Measurements from ENCODE around the gene P2RX5.

P2RX5 gene

GRCh38 chr17:3719265-3719664 is 23.3 kb upstream of the P2RX5 start:
- Histone ChIP-seq H3K9ac (ENCODE audit: low read length) (no peak overlapping the region), H3K4me2 (ENCODE audit: low read length) (no peak overlapping the region), H3K27me3 (ENCODE audit: insufficient read depth, low read length) (no peaks in the 10 kb centered on the region)

GRCh38 chr17:3718201-3718600 is 22.2 kb upstream of the P2RX5 start:
- TF ChIP-seq EZH2 (IDR thresholded peaks at IDR 0.05; ENCODE audit: borderline replicate concordance, low read length) (no peak), CTCF (IDR thresholded peaks at IDR 0.05; ENCODE audit: low read length) (no peak)
- H3K9me2 ChIP-seq (ENCODE audit: low read depth, low read length) = no peaks in the 10 kb centered on the region
- no peak overlapping the region for H3K4me3 ChIP-seq (ENCODE audit: low read depth, low read length, poor library complexity, severe bottlenecking)
- H3K9ac ChIP-seq (ENCODE audit: low read length) = no peak overlapping the region
- peaks cover 57% of the 10 kb centered on the region for H3K36me3 ChIP-seq (ENCODE audit: insufficient read depth, low read length)
- H3K27me3 ChIP-seq (ENCODE audit: insufficient read depth, low read length) = no peaks in the 10 kb centered on the region
- peaks cover 29% of the 10 kb centered on the region for H3K4me1 ChIP-seq (ENCODE audit: insufficient read depth, low read length, severe bottlenecking)
- H3K4me2 ChIP-seq (ENCODE audit: low read length) = no peak overlapping the region
- H3K9me3 ChIP-seq (ENCODE audit: low read length) = no peaks in the 10 kb centered on the region
- no peak overlapping the region for H3K27ac ChIP-seq (ENCODE audit: low read depth, low read length, poor library complexity, severe bottlenecking)
- no peak overlapping the region for H2AFZ ChIP-seq (ENCODE audit: low read length)
- peaks cover 4% of the 10 kb centered on the region; the same call in 1 of the 2 replicates for H3K79me2 ChIP-seq (ENCODE audit: insufficient read depth, low read length)
- no peaks in the 10 kb centered on the region for H3F3A ChIP-seq (ENCODE audit: insufficient read depth, low read length)
- no peaks in the 10 kb centered on the region for H4K20me1 ChIP-seq (ENCODE audit: insufficient read depth, low read length)

More at GRCh38 chr17:3719265-3719664, 23.3 kb upstream of the P2RX5 start:
- no peak overlapping the region for H2AFZ ChIP-seq (ENCODE audit: low read length)
- H3K4me3 ChIP-seq (ENCODE audit: low read depth, low read length, poor library complexity, severe bottlenecking) = no peak overlapping the region
- H3K4me1 ChIP-seq (ENCODE audit: insufficient read depth, low read length, severe bottlenecking) = peaks cover 29% of the 10 kb centered on the region
- no peak overlapping the region for H3K27ac ChIP-seq (ENCODE audit: low read depth, low read length, poor library complexity, severe bottlenecking)
- TF ChIP-seq CTCF (IDR thresholded peaks at IDR 0.05; ENCODE audit: low read length) = no peak
- no peak for TF ChIP-seq EZH2 (IDR thresholded peaks at IDR 0.05; ENCODE audit: borderline replicate concordance, low read length)
- no peaks in the 10 kb centered on the region for H3K9me3 ChIP-seq (ENCODE audit: low read length)
- peaks cover 5% of the 10 kb centered on the region; the same call in 1 of the 2 replicates for H3K79me2 ChIP-seq (ENCODE audit: insufficient read depth, low read length)
- no peaks in the 10 kb centered on the region for H4K20me1 ChIP-seq (ENCODE audit: insufficient read depth, low read length)
- peaks cover 56% of the 10 kb centered on the region for H3K36me3 ChIP-seq (ENCODE audit: insufficient read depth, low read length)
- H3K9me2 ChIP-seq (ENCODE audit: low read depth, low read length) = no peaks in the 10 kb centered on the region
- no peaks in the 10 kb centered on the region for H3F3A ChIP-seq (ENCODE audit: insufficient read depth, low read length)

GRCh38 chr17:3715296-3715695 is 19.3 kb upstream of the P2RX5 start:
- Histone ChIP-seq H3K9ac (ENCODE audit: low read length) (no peak overlapping the region), H3K9me3 (ENCODE audit: low read length) (no peaks in the 10 kb centered on the region), H3K4me3 (ENCODE audit: low read depth, low read length, poor library complexity, severe bottlenecking) (no peak overlapping the region), H3K4me2 (ENCODE audit: low read length) (no peak overlapping the region), H3K27ac (ENCODE audit: low read depth, low read length, poor library complexity, severe bottlenecking) (no peak overlapping the region), H3F3A (ENCODE audit: insufficient read depth, low read length) (no peaks in the 10 kb centered on the region), H2AFZ (ENCODE audit: low read length) (no peak overlapping the region), H3K79me2 (ENCODE audit: insufficient read depth, low read length) (no peaks in the 10 kb centered on the region), H3K36me3 (ENCODE audit: insufficient read depth, low read length) (peaks cover 70% of the 10 kb centered on the region), H4K20me1 (ENCODE audit: insufficient read depth, low read length) (no peaks in the 10 kb centered on the region), H3K4me1 (ENCODE audit: insufficient read depth, low read length, severe bottlenecking) (peaks cover 38% of the 10 kb centered on the region), H3K9me2 (ENCODE audit: low read depth, low read length) (no peaks in the 10 kb centered on the region), H3K27me3 (ENCODE audit: insufficient read depth, low read length) (no peaks in the 10 kb centered on the region)
- TF ChIP-seq CTCF (IDR thresholded peaks at IDR 0.05; ENCODE audit: low read length) (no peak), EZH2 (IDR thresholded peaks at IDR 0.05; ENCODE audit: borderline replicate concordance, low read length) (no peak)
